ENCODE data around the gene YAE1.

Gene YAE1

DNA sequence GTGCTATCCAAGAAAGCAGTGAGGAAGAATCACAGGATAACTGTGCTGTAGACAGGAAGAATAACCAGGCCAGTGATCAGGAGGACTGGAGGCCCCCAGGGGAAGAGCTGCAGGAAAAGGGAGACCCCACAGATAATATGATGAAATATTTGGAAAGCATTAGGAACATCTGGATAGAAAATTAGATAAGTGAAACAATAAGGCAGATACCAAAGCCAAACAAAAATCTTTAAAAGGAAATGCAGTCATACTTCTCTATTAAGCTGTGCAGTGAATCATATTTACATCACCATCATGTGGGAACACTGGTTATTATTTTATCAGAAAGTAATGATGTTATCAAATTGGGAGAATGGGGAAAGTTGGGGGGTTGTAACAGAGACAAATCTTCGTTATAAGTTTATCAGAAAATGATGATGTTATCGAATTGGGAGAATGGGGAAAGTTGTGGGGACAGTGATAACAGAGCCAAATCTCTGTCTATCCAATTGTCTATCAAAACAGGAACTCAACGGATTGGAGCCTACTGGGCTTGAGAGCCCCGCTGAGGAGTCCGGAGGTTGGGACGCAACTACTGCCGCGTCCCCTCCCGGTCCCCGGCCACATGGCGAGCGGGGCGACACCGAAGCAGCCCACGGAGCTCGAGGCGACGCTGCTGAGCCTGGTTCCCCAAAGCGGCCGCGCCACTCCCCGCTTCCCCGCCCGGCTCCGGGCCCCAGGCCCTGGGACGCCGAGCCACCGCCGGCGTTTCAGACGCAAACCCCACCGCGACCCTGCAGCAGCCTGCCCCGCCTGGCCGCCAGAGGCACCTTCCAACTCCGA is 43.1 kb downstream of the YAE1 start:
- DNase-seq, result no peak

DNA sequence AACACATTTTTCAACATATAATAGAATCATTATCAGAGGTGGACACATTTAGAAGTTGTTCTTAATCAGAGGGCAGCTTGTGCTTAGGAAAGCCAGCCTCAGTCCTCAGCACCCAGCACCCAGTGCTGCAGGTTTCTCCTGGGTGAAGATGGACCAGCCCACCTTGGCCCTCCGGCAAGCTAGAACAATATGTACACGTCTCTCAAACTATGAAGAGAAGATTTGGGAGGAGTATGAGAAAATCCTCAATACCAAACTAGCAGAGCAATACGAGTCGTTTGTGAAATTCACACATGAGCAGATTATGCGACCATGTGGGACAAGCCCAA is 43.7 kb downstream of the YAE1 start:
- no peak for DNase-seq

DNA sequence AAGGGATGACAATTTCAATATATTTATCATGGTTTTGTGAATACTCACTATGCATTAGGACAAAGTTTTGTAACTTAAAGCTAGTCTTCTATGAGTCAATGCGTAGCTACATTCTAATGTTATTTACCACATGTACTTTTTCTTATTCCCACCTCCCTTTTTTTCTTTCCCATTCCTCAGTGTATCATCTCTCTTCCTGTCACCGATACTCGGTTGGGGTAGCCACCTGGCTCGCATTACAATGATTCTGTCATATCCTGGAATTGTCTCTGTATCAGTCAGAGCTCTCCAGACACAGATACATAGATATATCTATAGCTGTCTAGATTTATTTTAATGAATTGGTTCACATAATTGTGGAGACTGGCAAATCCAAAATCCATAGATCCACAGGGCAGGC is 47.4 kb downstream of the YAE1 start:
- DNase-seq, result no peak

DNA sequence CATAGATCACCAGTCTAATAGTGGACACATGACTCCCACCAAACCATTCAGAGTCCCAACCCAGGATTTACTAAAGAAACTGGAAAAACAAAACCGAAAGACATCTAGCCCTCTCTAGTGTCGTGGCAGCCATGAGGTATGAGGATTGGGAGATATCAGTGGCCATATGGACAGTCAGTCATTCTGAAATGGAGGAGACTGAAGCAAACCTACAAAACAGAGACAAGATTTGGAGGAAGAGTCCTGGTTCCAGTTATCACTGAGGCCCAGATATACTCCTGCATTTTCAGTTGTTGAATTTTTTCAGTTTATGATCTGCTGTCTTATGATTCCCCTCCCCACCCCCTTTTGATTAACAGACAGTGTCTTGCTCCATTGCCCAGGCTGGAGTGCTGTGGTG is 48.1 kb downstream of the YAE1 start:
- DNase-seq, result no peak

DNA sequence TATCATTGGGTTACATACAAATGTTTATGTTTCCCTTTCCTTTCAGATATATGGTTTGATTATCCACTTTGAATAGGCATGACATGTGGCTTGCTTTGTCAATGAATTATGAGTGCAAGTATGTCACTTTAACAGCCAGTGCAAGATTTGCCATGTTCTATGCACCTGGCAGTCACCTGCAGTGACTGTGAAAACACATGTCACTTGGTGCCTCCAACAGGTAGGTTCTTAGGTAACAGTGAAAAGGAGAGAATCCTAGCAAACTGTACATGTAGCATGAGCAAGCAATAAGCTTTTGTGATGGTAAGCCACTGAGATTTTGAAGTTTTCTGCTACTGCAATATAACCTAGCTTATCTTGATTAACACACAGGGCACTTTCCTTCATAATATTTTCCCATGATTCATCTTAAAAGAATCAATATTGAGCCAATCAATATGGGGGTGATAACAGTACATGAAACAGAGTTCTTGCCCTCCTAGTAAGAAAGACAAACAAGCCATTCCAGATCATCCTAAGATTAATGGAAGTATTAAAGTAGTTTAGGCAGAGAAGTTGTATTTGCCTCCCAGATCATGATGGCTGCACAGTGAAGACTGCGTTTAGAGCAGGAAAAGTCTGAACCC is 49.3 kb downstream of the YAE1 start:
- no peak for DNase-seq

DNA sequence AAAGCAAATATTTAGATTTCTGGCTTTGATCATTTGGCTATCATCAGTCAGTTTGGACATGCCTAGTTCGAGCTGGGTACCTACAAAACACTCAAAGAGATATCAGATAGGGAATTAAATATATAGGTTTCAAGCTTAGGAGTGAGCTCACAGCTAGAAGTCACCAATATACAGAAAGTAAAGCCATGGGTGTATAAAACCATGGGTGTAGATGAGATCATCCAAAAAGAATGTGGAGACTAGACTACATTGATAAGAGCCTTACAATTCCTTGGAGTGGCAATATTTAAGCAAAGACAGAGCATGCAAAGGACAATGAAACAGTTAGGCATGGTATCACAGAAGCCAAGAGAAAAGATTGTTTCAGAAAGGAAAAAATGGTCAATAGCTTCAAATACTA is 49.9 kb downstream of the YAE1 start:
- no peak for DNase-seq

DNA sequence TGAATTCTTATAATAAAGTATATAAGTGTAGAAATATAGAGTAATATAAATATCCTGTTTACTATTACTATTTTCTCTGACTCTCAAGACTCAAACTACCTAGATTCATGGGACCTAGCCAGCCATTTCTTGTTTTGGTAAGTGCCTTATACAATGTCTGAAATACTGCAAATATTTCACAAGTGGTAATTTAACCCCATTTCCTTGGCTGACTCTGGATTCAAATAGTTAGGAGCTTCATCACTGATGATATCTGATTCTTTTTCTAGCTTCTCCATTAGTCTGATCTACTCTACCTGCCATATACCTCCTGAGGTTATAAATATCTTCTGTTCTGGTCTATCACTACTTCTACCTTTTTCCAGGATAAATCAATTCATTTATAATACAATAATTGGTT is 50.8 kb downstream of the YAE1 start:
- DNase-seq, result no peak

DNA sequence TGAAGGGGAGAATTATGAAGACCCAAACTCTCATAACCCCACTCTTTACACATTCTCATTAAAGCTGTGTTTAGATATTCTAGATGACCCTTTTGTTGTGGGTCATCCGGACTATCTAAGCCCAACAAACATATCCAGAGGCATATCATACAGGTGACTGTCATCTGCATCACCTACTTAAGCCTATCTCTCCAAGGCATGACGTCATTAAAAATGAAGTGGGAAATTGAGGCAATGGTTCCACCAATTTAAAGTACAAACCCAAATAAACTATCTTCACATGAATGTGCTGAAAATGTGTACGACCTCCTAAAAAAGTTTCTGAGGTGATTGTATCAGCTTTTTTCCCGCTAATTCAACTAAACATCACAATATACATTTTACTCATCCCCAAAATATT is 52.7 kb downstream of the YAE1 start:
- no peak for DNase-seq

DNA sequence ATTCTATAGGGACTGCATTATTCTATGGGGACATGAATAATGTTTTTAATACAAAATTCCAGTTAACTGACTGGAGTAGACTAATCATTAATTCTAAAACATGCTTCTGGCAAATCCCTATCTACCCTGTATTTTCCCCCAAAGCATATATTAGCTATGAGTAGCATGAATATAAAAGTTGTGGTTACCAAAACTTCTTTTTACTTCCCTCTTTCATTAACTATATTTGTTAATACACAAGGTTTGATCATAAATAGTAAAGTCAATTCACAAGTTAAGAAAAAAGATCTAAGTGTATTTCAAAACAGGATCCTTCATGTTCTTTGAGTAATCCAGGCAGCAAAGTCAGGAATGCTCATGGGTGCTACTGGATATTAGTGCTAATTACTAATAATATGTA is 54.3 kb downstream of the YAE1 start:
- no peak for DNase-seq

DNA sequence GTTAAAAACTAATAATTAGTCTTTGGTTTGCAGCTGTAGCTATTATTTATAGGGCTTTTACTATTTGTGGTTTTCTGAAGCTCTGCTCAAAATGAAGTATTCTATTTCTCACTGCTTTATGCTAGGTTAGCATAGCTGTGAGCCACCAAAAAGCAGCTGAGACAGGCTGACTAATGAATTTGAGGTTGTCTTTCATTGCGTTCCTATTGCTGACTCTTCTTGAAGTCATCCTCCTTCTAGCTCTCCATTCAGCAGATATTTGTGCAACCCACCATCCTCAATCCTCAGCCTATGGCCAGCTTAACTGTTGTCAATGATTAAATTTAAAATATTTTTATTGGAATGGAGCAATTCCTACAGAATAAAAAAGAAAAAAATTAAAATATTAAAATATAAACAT is 55.1 kb downstream of the YAE1 start:
- DNase-seq, result no peak

DNA sequence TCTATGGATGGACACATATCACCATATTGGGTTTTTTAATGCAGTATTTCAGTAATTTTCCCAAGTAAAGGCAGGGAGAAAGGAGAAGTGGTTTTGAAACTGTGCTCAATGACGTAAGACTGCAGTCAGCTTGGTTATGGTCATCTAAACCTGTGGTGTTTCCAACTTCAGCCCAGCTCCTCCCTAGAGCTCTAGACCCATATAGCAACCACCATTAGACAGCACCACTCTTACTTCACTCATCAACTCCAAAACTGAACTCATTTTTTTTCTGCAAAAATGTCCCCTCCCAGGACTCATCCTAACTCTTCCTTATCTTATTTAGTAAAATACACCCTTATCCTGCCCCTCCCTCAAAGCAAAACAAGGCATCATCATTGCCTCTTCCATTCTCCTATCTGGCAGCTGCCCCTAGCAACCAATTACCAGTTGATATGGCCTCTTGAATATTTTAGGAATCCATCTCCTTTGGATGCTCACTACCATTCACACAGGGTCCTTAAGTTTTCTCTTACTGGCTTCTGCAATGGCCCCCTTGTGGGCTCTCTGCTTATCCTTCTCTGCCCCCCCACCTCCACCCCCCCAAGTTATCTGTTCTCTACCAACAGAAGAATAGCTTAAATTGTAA is 55.7 kb downstream of the YAE1 start:
- peak in 1 of 2 experiments; percentile 6 for DNase-seq

Data from SW 1271 (cell line).